ENCODE measurements around the gene LRP2. TPM values are rescaled to one million over a fixed set of nuclear protein-coding genes. Genes with fewer than 3 reads are reported as not detected.

Gene LRP2
- total and polyA plus RNA-seq, 2 of the 4 experiments (the other 2 are of a cell fraction): not detected

GRCh38 chr2:169185711-169186110 is 176.6 kb downstream of the LRP2 start:
- no peak overlapping the region for H3K18ac ChIP-seq (ENCODE audit: low read depth, low read length)
- H2BK15ac ChIP-seq (ENCODE audit: low read depth, low read length): no peak overlapping the region
- H2BK20ac ChIP-seq (ENCODE audit: low read depth, low read length): no peak overlapping the region
- no peaks in the 10 kb centered on the region for H3K9me1 ChIP-seq (ENCODE audit: insufficient read depth, low read length)
- H4K91ac ChIP-seq (ENCODE audit: insufficient read depth, low read depth, low read length): no peak overlapping the region
- TF ChIP-seq RCOR1 (IDR thresholded peaks at IDR 0.05; ENCODE audit: insufficient replicate concordance, low read length): no peak
- no peak for TF ChIP-seq SMC3 (IDR thresholded peaks at IDR 0.05; ENCODE audit: low read depth, low read length)
- TF ChIP-seq RFX5 (IDR thresholded peaks at IDR 0.05; ENCODE audit: low read depth, low read length): no peak
- TF ChIP-seq USF2 (IDR thresholded peaks at IDR 0.05; ENCODE audit: low read depth, low read length): no peak
- no peak for TF ChIP-seq MXI1 (IDR thresholded peaks at IDR 0.05; ENCODE audit: borderline replicate concordance, low read depth, low read length)
- no peak for TF ChIP-seq POLR2A (IDR thresholded peaks at IDR 0.05; ENCODE audit: low read depth, low read length)
- no peak for TF ChIP-seq BHLHE40 (IDR thresholded peaks at IDR 0.05; ENCODE audit: low read depth, low read length)
- no peak for TF ChIP-seq FOS (IDR thresholded peaks at IDR 0.05; ENCODE audit: low read depth, low read length)
- no peak for TF ChIP-seq NFE2L2 (IDR thresholded peaks at IDR 0.05; ENCODE audit: low read depth, low read length)
- ATAC-seq (ENCODE audit: low read depth) (no peak), DNase-seq (no peak)
- no peaks in the 10 kb centered on the region for H4K20me1 ChIP-seq (ENCODE audit: insufficient read depth, low read length)
- no peak overlapping the region for H3K14ac ChIP-seq (replicated peaks; ENCODE audit: low read depth, low read length)
- H2BK120ac ChIP-seq (ENCODE audit: low read depth, low read length): no peak overlapping the region
- no peak overlapping the region for H2AK9ac ChIP-seq (replicated peaks; ENCODE audit: low read depth, low read length, poor library complexity)
- dilution Hi-C loops (cut with HindIII; ENCODE audit: low sequenced_read_pairs, unreplicated experiment) (no loop called here), intact Hi-C loops (cut with micrococcal nuclease) (no loop called here), in situ Hi-C loops (cut with MboI; ENCODE audit: low sequenced_read_pairs) (no loop called here)
- H2AK5ac ChIP-seq (ENCODE audit: low read depth, low read length): no peak overlapping the region
- ChIA-PET CTCF (no interaction called here), POLR2A (ENCODE audit: unreplicated experiment) (no interaction called here)
- no peaks in the 10 kb centered on the region for H3K36me3 ChIP-seq (ENCODE audit: control insufficient read depth, insufficient read depth, low read length)
- no peaks in the 10 kb centered on the region for H3K4me1 ChIP-seq (ENCODE audit: control insufficient read depth, insufficient read depth, low read length)
- H4K5ac ChIP-seq (ENCODE audit: low read depth, low read length): no peak overlapping the region
- no peak overlapping the region for H2AFZ ChIP-seq (replicated peaks; ENCODE audit: low read length, poor library complexity)
- H3K4me3 ChIP-seq (ENCODE audit: insufficient read depth, low read depth, low read length): no peak overlapping the region
- no CpG with 5 or more reads among the region's 8 CpGs for WGBS, 2 experiments (ENCODE audit: extremely low coverage in 2 of 2, insufficient read length in 1 of 2)
- H3K56ac ChIP-seq (ENCODE audit: extremely low read depth, insufficient read depth, low read length): no peak overlapping the region
- no peak overlapping the region for H3K4ac ChIP-seq (ENCODE audit: low read depth, low read length)
- no peak overlapping the region for H3K23ac ChIP-seq (ENCODE audit: low read depth, low read length)
- no peak overlapping the region for H3K4me2 ChIP-seq (ENCODE audit: low read depth, low read length)
- H3K27ac ChIP-seq (ENCODE audit: insufficient read depth, low read length): no peak overlapping the region
- no peak overlapping the region for H3K9ac ChIP-seq (ENCODE audit: low read depth, low read length)
- no peak overlapping the region for H2BK5ac ChIP-seq (ENCODE audit: low read depth, low read length, poor library complexity, severe bottlenecking)
- no peaks in the 10 kb centered on the region for H3K79me1 ChIP-seq (ENCODE audit: low read depth in 1 of 2, low read length in 2 of 2)
- no peak overlapping the region for H4K8ac ChIP-seq (ENCODE audit: low read depth in 2 of 2, low read length in 2 of 2)
- no peaks in the 10 kb centered on the region for H3K27me3 ChIP-seq (ENCODE audit: control insufficient read depth, insufficient read depth, low read length)
- 0 out of 2 replicates have a peak, but pooled peaks cover 4% of the 10 kb centered on the region for H3K9me3 ChIP-seq (ENCODE audit: control insufficient read depth, insufficient read depth, low read length)
- no TSS peak for BruUV-seq (replicated peaks)
